ENCODE data around the gene GLI1. TPM values are rescaled to one million over a fixed set of nuclear protein-coding genes. Genes with fewer than 3 reads are reported as not detected.

GLI1 gene
- total RNA-seq, 5 donors from 2014 or later (not counting 1 experiment from before 2014, with no cell fraction given) = 0.53 to 1.6 (median 0.82) TPM

- no peak for DNase-seq
- ATAC-seq (replicated peaks in 1 of 4) = no peak
- Histone ChIP-seq H3K4me1 (ENCODE audit: control insufficient read depth in 1 of 2, extremely low read depth in 1 of 2, insufficient read depth in 2 of 2, low read length in 2 of 2) (peaks cover 0 to 10% of the 10 kb centered on the region in 2 experiments), H3K4me3 (ENCODE audit: control insufficient read depth in 1 of 2, extremely low read depth in 1 of 2, low read length in 1 of 2) (no peak overlapping the region), H3K27me3 (replicated peaks in 1 of 2; ENCODE audit: control insufficient read depth in 2 of 2, extremely low read depth in 1 of 2, insufficient read depth in 2 of 2, low read length in 1 of 2) (peaks cover 0 to 33% of the 10 kb centered on the region in 2 experiments), H3K36me3 (ENCODE audit: control insufficient read depth in 2 of 2, extremely low read depth in 1 of 2, insufficient read depth in 1 of 2, low read length in 1 of 2) (no peaks in the 10 kb centered on the region), H3K27ac (ENCODE audit: low read length) (no peak overlapping the region), H3K9me3 (no peaks in the 10 kb centered on the region)
- WGBS (ENCODE audit: insufficient coverage) = 71% methylated on average over 2 of the region's 9 CpGs
- Mint-ChIP-seq H3K4me3 (no peak overlapping the region), H3K9me3 (no peaks in the 10 kb centered on the region), H3K4me1 (peaks cover 7 to 15% (median 8%) of the 10 kb centered on the region in 3 donors), H3K36me3 (no peaks in the 10 kb centered on the region), H3K27ac (no peak overlapping the region), H3K27me3 (peaks cover 0 to 1% of the 10 kb centered on the region in 2 donors)
- ChIA-PET CTCF (interaction anchor here (0.6 to 2.1 kb wide), 8 partner anchors 12 to 1116 kb away, joined by 3 to 10 read pairs (median 4); no protein-coding TSS in a partner anchor), POLR2A (interaction anchor here in 1 of 2 donors (0.6 kb wide), 2 partner anchors 43 to 1078 kb away, joined by 3 to 4 read pairs; no protein-coding TSS in a partner anchor)
These were observed 7.2 kb upstream of the GLI1 start for GRCh38 chr12:57452181-57452936.

GRCh38 chr12:57452937-57453509, 6.6 kb upstream of the GLI1 start:
- Histone ChIP-seq H3K27me3 (replicated peaks in 1 of 2; ENCODE audit: control insufficient read depth in 2 of 2, extremely low read depth in 1 of 2, insufficient read depth in 2 of 2, low read length in 1 of 2) (peaks cover 0 to 33% of the 10 kb centered on the region in 2 experiments), H3K36me3 (ENCODE audit: control insufficient read depth in 2 of 2, extremely low read depth in 1 of 2, insufficient read depth in 1 of 2, low read length in 1 of 2) (no peaks in the 10 kb centered on the region), H3K27ac (ENCODE audit: low read length) (no peak overlapping the region), H3K9me3 (no peaks in the 10 kb centered on the region), H3K4me1 (ENCODE audit: control insufficient read depth in 1 of 2, extremely low read depth in 1 of 2, insufficient read depth in 2 of 2, low read length in 2 of 2) (peaks cover 0 to 10% of the 10 kb centered on the region in 2 experiments), H3K4me3 (ENCODE audit: control insufficient read depth in 1 of 2, extremely low read depth in 1 of 2, low read length in 1 of 2) (no peak overlapping the region)
- peaks cover 0 to 1% of the 10 kb centered on the region in 2 donors for H3K27me3 Mint-ChIP-seq
- H3K36me3 Mint-ChIP-seq = no peaks in the 10 kb centered on the region
- peaks cover 7 to 15% (median 8%) of the 10 kb centered on the region in 3 donors for H3K4me1 Mint-ChIP-seq
- H3K4me3 Mint-ChIP-seq = no peak overlapping the region
- H3K27ac Mint-ChIP-seq = no peak overlapping the region
- H3K9me3 Mint-ChIP-seq = no peaks in the 10 kb centered on the region
- POLR2A ChIA-PET = interaction anchor here in 1 of 2 donors (0.6 kb wide), 2 partner anchors 44 to 1079 kb away, joined by 3 to 4 read pairs; no protein-coding TSS in a partner anchor
- CTCF ChIA-PET = interaction anchor here (0.6 to 2.1 kb wide), 6 partner anchors 23 to 1117 kb away, joined by 3 to 5 read pairs (median 4); no protein-coding TSS in a partner anchor
- no CpG with 5 or more reads among the region's 7 CpGs for WGBS (ENCODE audit: insufficient coverage)
- ATAC-seq (replicated peaks in 1 of 4) = peak in 1 of 4 experiments; percentile 39
- DNase-seq = peak in 8 of 35 experiments; percentile 18 to 62 (median 37)

GRCh38 chr12:57454213-57454565, 5.4 kb upstream of the GLI1 start:
- Mint-ChIP-seq H3K27me3 (peaks cover 0 to 1% of the 10 kb centered on the region in 2 donors), H3K4me3 (no peak overlapping the region), H3K4me1 (peaks cover 14 to 22% (median 14%) of the 10 kb centered on the region in 3 donors), H3K36me3 (no peaks in the 10 kb centered on the region), H3K27ac (no peak overlapping the region), H3K9me3 (no peaks in the 10 kb centered on the region)
- ATAC-seq (replicated peaks in 1 of 4) (no peak), DNase-seq (no peak)
- H3K36me3 ChIP-seq (ENCODE audit: control insufficient read depth in 2 of 2, extremely low read depth in 1 of 2, insufficient read depth in 1 of 2, low read length in 1 of 2) = no peaks in the 10 kb centered on the region
- H3K9me3 ChIP-seq = no peaks in the 10 kb centered on the region
- WGBS (ENCODE audit: insufficient coverage) = no CpG with 5 or more reads among the region's 2 CpGs
- H3K4me1 ChIP-seq (ENCODE audit: control insufficient read depth in 1 of 2, extremely low read depth in 1 of 2, insufficient read depth in 2 of 2, low read length in 2 of 2) = peaks cover 0 to 20% of the 10 kb centered on the region in 2 experiments
- no peak overlapping the region for H3K4me3 ChIP-seq (ENCODE audit: control insufficient read depth in 1 of 2, extremely low read depth in 1 of 2, low read length in 1 of 2)
- CTCF ChIA-PET = interaction anchor here in 1 of 2 donors (0.6 kb wide), 1 partner anchor 941 kb away, joined by 8 read pairs; no protein-coding TSS in a partner anchor
- POLR2A ChIA-PET = no interaction called here
- no peak overlapping the region for H3K27ac ChIP-seq (ENCODE audit: low read length)
- peaks cover 0 to 33% of the 10 kb centered on the region in 2 experiments for H3K27me3 ChIP-seq (replicated peaks in 1 of 2; ENCODE audit: control insufficient read depth in 2 of 2, extremely low read depth in 1 of 2, insufficient read depth in 2 of 2, low read length in 1 of 2)

GRCh38 chr12:57454566-57455373, 4.8 kb upstream of the GLI1 start, which contains the start of gene INHBE:
Gene INHBE, plus strand, starts transcription at chr12:57455307. Its CDS starts 230 bp downstream, at chr12:57455537.
- Mint-ChIP-seq H3K9me3 (no peaks in the 10 kb centered on the region), H3K36me3 (no peaks in the 10 kb centered on the region), H3K4me3 (peak within 1 kb of the TSS in 2 of 3 donors; percentile 28 to 42), H3K4me1 (peaks cover 18 to 28% (median 19%) of the 10 kb centered on the region in 3 donors), H3K27me3 (peaks cover 0 to 1% of the 10 kb centered on the region in 2 donors), H3K27ac (no peak within 1 kb of the TSS)
- ChIA-PET CTCF (interaction anchor here (0.5 to 1.0 kb wide), 4 partner anchors 66 to 244 kb away, joined by 3 to 4 read pairs (median 4); no protein-coding TSS in a partner anchor), POLR2A (interaction anchor here in 1 of 2 donors (0.6 kb wide), 1 partner anchor 910 kb away, joined by 3 read pairs; no protein-coding TSS in a partner anchor)
- Histone ChIP-seq H3K9me3 (no peaks in the 10 kb centered on the region), H3K36me3 (ENCODE audit: control insufficient read depth in 2 of 2, extremely low read depth in 1 of 2, insufficient read depth in 1 of 2, low read length in 1 of 2) (no peaks in the 10 kb centered on the region), H3K4me3 (ENCODE audit: control insufficient read depth in 1 of 2, extremely low read depth in 1 of 2, low read length in 1 of 2) (no peak within 1 kb of the TSS), H3K27me3 (replicated peaks in 1 of 2; ENCODE audit: control insufficient read depth in 2 of 2, extremely low read depth in 1 of 2, insufficient read depth in 2 of 2, low read length in 1 of 2) (peaks cover 0 to 33% of the 10 kb centered on the region in 2 experiments), H3K4me1 (ENCODE audit: control insufficient read depth in 1 of 2, extremely low read depth in 1 of 2, insufficient read depth in 2 of 2, low read length in 2 of 2) (peaks cover 0 to 25% of the 10 kb centered on the region in 2 experiments), H3K27ac (ENCODE audit: low read length) (no peak within 1 kb of the TSS)
- no peak for ATAC-seq (replicated peaks in 1 of 4)
- no peak for DNase-seq
- WGBS (ENCODE audit: insufficient coverage) = 81% methylated on average over 7 of the region's 10 CpGs

GRCh38 chr12:57455374-57456144, 4.0 kb upstream of the GLI1 start:
- Mint-ChIP-seq H3K4me3 (peak overlapping the region in 2 of 3 donors; percentile 28 to 42), H3K36me3 (no peaks in the 10 kb centered on the region), H3K4me1 (peaks cover 22 to 36% (median 24%) of the 10 kb centered on the region in 3 donors), H3K27ac (no peak overlapping the region), H3K27me3 (peaks cover 0 to 6% of the 10 kb centered on the region in 2 donors), H3K9me3 (no peaks in the 10 kb centered on the region)
- WGBS (ENCODE audit: insufficient coverage) = 80% methylated on average over 5 of the region's 10 CpGs
- POLR2A ChIA-PET = interaction anchor here in 1 of 2 donors (0.5 to 0.6 kb wide), 3 partner anchors 7 to 911 kb away, joined by 3 to 7 read pairs (median 3); partner anchors contain the start of gene ARHGAP9
- H3K4me1 ChIP-seq (ENCODE audit: control insufficient read depth in 1 of 2, extremely low read depth in 1 of 2, insufficient read depth in 2 of 2, low read length in 2 of 2) = peaks cover 3 to 33% of the 10 kb centered on the region in 2 experiments
- H3K27me3 ChIP-seq (replicated peaks in 1 of 2; ENCODE audit: control insufficient read depth in 2 of 2, extremely low read depth in 1 of 2, insufficient read depth in 2 of 2, low read length in 1 of 2) = peaks cover 0 to 36% of the 10 kb centered on the region in 2 experiments
- H3K9me3 ChIP-seq = no peaks in the 10 kb centered on the region
- no peak overlapping the region for H3K4me3 ChIP-seq (ENCODE audit: control insufficient read depth in 1 of 2, extremely low read depth in 1 of 2, low read length in 1 of 2)
- no peak overlapping the region for H3K27ac ChIP-seq (ENCODE audit: low read length)
- ATAC-seq (replicated peaks in 1 of 4) (no peak), DNase-seq (no peak)
- CTCF ChIA-PET = interaction anchor here (0.5 to 1.2 kb wide), 7 partner anchors 58 to 243 kb away, joined by 3 to 4 read pairs (median 3); no protein-coding TSS in a partner anchor
- no peaks in the 10 kb centered on the region for H3K36me3 ChIP-seq (ENCODE audit: control insufficient read depth in 2 of 2, extremely low read depth in 1 of 2, insufficient read depth in 1 of 2, low read length in 1 of 2)
